ENCODE measurements around the gene RLN1. TPM values are rescaled to one million over a fixed set of nuclear protein-coding genes. Genes with fewer than 3 reads are reported as not detected.

Gene RLN1, protein sequence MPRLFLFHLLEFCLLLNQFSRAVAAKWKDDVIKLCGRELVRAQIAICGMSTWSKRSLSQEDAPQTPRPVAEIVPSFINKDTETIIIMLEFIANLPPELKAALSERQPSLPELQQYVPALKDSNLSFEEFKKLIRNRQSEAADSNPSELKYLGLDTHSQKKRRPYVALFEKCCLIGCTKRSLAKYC
- not detected in 5 replicates for total RNA-seq (2022; extraction: Qiagen RNA extraction; ENCODE audit: low read depth)

DNA sequence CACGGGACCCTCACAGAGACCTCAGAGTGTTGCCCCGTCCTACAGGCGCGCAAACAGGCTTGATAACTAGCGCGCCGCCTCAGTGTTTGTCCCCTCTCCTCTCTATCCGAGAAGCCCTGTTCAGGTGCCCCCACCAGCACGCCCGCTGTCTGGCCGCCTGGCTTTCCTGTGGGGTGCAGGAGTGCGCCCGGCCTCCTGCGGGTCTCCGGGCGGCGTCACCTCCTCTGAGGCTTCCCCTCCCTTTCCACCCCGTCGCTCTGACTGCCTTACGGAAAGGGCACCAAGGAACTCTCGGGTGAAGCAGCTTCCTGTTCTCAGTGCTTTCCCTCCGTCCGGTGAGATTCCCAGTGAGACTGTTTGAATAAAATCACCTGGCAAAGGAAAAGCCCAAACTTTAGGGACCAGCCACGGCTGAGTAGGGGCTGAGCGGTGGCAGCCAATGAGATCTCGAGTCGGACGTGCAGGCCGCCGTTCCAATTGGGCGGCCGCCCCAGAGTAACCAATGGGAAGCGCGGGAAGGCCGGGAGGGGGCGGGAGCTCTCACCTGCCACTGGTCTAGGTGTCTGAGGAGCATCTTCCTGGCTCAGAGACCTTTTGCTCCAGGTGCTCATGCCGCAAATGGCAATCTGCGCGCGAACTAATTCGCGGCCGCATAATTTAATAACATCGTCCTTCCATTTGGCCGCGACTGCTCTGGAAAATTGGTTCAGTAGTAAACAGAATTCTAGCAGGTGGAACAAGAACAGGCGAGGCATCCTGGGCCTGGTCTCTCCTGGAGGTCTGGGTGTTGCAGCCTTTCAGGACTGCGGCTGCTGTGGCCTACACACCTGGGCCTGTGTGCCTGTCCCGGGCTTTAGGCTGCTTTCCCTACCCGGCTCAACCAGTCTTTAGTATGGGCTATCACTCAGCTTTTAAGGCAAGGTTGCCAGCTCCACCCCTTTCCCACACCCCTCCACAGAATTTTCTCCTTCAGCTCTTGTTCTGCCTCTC is at the start of gene RLN1:
Gene RLN1 (minus strand): TSS at position 885 of the 990 bp plus-strand sequence. CDS start 130 bp downstream, at position 755.

DNA sequence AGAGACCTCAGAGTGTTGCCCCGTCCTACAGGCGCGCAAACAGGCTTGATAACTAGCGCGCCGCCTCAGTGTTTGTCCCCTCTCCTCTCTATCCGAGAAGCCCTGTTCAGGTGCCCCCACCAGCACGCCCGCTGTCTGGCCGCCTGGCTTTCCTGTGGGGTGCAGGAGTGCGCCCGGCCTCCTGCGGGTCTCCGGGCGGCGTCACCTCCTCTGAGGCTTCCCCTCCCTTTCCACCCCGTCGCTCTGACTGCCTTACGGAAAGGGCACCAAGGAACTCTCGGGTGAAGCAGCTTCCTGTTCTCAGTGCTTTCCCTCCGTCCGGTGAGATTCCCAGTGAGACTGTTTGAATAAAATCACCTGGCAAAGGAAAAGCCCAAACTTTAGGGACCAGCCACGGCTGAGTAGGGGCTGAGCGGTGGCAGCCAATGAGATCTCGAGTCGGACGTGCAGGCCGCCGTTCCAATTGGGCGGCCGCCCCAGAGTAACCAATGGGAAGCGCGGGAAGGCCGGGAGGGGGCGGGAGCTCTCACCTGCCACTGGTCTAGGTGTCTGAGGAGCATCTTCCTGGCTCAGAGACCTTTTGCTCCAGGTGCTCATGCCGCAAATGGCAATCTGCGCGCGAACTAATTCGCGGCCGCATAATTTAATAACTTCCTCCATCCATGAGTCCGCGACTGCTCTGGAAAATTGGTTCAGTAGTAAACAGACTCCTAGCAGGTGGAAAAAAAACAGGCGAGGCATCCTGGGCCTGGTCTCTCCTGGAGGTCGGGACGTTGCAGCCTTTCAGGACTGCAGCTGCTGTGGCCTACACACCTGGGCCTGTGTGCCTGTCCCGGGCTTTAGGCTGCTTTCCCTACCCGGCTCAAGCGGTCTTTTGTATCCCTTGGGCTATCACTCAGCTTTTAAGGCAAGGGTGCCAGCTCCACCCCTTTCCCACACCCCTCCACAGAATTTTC is 35.6 kb downstream of the RLN1 start, which contains the start of gene RLN2:
Gene RLN2 (minus strand): TSS at position 877 of the 956 bp plus-strand sequence. CDS start 136 bp downstream, at position 741.

Other genes with a start within 250 kb of the RLN1 start
- not detected in 5 replicates for gene INSL6, start 154.2 kb downstream of the RLN1 start, total RNA-seq (2022; extraction: Qiagen RNA extraction; ENCODE audit: low read depth)
- 13.6 to 17.0 TPM (median 16.2 TPM) in 5 replicates for gene INSL4, start 108.5 kb downstream of the RLN1 start, total RNA-seq (2022; extraction: Qiagen RNA extraction; ENCODE audit: low read depth)
- gene RLN2, start 35.2 kb downstream of the RLN1 start, total RNA-seq (2022; extraction: Qiagen RNA extraction; ENCODE audit: low read depth) = 0.21 to 0.42 TPM (median 0.38 TPM) in 3 of 5 replicates, not detected in the others
- 17.6 to 35.7 TPM (median 22.0 TPM) in 5 replicates for gene PLGRKT, start 98.0 kb upstream of the RLN1 start, total RNA-seq (2022; extraction: Qiagen RNA extraction; ENCODE audit: low read depth)
- 1.2 to 2.7 TPM (median 1.8 TPM) in 5 replicates for gene CD274, start 110.7 kb upstream of the RLN1 start, total RNA-seq (2022; extraction: Qiagen RNA extraction; ENCODE audit: low read depth)
- gene PDCD1LG2, start 170.7 kb upstream of the RLN1 start, total RNA-seq (2022; extraction: Qiagen RNA extraction; ENCODE audit: low read depth) = 0.19 to 0.33 TPM (median 0.29 TPM) in 5 replicates